SKM-1 treated with dmso at 0.1 percent for 144 hours (cell line): ENCODE results near the gene STX3.
A peak's percentile ranks its signal among the peaks of the same experiment; 100 is the strongest.
"Not testable (repeated sequence)": the region's sequence is repeated elsewhere in the genome, so short reads cannot be mapped to it uniquely, and the experiment has no call there.

Source experiments
- DNase-seq: peaks from one replicate; lab custom pipeline; 2025; ENCODE audit not compliant: unreplicated experiment; lab: John Stamatoyannopoulos, UW

STX3 gene

DNA sequence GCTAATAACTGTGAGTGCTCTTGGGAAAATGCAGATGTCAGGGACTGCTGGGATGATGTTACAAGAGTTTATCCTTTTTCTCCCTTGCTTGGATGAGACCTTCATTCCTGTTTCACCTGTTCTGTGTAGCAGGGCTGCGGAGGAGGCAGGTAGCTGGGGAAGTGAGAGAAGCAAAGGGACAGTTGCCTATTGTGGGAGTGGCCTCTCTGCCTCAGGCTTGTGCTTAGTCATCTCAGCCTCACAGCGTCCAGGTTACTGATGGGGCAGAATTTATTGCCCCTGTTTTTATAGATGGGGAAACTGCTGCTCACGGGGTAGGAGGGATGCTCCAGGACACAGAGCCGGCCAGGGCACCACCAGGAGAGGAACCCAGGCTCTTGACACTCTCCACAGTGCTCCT is 1.7 kb downstream of the STX3 start:
- no peak for DNase-seq

DNA sequence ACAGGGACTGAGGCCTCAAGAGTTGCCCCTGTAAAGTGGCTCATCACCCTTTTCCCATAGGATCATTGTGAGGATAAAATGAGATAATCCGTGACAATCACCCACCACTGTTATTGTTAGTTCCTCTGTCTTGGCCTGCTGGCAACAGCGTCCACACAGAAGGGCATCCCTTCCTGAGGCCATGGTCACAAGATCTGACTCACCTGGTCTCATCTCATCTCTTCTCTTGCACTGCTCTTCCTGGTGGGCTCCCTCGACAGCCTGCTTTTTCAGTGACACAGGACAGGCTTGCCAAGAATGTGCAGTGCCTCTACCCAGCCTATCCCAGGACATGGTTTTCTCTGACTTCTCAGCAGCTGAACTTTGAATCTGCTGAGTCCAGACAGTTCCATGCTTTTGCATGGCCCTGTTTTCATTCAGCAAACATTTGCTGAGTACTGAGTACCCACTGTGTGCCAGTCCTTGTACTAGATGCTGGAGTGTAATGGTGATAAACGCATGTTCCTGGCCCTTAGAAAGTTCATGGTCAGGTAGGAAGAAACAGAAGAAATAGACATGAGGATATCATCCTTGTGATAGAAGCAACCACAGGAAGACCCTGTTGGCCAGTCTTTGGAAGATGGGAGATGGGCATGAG is 3.3 kb downstream of the STX3 start:
- no peak for DNase-seq

DNA sequence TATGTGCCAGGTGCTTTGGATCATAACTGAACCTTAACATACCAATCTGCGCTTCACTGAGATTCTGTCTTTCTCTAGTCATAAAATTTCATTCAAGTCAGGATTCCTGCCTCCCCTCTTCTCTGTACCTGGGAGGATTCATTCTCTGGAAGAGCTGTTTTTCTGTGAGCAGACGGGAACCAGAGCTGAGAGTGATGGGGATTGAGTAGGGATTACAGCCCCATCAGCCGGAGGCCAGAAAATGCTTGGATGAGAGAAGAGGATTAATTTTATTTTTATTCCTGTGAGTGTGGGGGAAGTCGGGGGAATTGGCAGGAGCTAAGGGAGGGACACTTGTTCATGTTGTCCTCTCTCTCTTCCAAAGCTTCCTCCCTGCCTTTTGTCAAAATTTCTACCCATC is 4.7 kb downstream of the STX3 start:
- DNase-seq, result no peak

DNA sequence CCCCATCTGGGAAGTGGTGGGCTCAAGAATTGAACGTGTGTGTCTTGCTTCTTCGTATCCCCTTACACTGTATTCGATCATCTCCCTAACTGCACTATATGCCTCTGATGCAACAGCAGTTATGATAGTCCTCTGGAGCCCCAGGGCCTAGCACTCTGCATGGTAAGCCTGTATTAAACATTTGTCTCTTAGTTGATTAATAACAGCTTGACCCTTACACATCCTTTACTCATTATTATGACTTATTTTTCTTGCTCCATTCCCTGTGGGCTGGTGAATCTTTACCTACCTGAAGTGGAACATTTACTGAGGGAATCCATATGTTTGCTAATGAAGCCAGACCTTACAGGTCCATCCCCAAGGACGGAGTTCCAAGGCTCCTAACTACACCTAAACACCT is 5.6 kb downstream of the STX3 start:
- no peak for DNase-seq

DNA sequence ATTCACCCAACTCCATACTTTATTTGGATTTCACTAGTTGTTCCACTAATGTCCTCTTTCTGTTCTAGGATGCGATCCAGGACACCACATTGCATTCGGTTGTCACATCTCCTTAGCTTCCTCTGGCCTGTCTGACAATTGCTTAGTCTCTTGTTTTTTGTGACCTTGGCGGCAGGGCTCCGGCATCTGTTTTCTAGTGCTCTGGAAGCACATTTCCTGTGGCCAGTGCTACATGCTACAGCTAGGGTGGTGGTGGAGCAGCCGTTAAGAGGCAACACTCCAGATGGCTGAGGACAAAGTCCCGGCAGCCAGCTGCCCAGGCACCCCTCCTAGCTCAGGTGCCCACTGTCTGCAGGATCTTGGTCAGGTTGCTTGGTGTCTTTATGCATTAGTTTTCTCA is 6.8 kb downstream of the STX3 start:
- no peak for DNase-seq

DNA sequence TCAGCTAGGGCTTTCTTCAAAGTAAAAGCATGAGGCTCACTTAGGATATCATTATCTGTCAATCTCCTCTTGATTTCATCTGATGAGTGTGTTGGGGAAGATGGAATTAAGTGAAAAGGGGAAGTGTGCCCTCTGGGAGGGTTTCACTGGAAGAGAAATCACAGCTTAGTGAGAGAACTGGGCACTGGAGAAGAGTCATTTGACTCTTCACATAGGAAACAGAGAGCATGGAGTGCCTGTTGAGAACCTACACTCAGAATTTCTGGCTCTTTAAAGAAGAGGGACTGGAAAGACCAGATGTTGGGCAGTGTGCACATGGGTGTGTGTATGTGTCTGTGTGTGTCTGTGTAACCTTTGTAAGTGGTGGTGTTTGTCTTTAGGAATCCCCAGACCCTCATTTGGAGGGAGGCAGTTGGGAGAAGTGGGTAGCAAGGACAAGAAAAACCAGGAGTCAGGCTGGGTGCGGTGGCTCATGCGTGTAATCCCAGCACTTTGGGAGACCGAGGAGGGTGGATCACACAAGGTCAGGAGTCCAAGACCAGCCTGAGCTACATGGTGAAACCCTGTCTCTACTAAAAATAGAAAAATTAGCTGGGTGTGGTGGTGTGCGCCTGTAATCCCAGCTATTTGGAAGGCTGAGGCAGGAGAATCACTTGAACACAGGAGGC is 10.0 kb downstream of the STX3 start:
- no peak for DNase-seq

DNA sequence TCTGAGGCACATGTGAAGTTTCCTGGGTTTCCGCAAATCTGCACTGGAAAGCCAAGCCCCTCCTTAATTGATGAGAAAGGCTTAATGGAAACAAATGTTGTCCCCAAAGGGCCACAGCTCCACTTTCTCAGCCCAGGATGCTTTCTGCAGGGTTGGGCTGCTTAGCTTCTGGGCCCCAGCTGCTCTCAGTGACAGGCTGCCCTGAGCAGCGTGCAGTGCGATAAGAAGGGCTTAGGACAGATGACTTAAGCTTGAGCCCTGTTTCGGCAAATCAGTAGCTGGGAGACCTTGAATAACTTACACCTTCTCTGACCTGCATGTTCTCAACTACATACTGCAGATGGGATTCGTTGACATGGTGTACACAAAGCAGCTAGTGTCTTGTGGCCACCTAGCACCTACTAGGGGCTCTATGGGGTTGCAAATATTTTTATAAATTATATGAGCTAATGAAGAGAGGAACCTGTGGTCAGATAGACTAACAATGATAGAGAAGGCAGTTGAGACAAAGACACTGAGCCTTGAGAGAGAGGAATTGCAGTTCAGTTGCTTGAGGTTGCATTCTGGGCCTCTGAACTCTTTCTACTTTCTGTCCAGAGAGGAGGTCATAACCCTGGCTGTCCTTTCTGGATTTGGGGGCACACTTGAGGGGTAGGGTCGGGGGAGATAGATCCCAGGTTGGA is 11.5 kb downstream of the STX3 start:
- no peak for DNase-seq

DNA sequence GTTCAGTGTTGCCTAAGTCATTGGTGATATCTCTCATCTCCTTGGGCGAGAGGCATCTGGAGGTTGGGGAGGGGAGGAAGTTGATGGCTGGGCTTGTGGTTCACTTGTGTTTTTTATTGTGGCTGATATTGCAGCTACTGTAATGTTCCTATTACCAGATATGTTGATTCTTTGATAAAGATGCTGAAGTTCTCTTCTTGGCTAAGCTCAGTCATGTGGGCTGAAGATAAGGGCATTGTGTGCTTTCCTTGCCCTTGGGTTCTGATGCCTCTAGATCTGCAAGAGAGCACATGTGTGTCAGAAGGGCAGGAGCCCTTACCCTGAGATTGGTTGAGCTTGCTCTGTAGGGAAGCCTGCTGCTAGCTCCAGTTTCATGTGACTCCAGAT is 12.0 kb downstream of the STX3 start:
- DNase-seq, result no peak

DNA sequence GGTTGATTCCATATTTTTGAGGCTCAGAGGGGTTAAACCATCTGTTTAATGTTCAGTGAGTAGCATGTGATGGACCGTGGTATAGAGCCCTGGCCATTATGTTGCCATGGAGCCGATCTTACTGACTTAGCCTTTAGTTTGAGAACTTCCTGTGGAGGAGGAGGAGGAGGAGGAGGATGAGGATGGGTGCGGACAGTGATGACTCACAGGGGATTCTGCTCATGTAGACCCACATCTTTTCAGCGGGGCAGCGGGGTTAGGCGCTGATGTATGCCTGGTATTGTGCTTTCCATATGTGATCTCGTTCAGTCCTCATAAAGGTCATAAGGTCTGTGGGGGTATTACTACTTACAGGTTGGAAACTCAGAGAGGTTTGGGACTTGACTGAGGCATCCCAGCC is 13.9 kb downstream of the STX3 start:
- DNase-seq, result no peak

DNA sequence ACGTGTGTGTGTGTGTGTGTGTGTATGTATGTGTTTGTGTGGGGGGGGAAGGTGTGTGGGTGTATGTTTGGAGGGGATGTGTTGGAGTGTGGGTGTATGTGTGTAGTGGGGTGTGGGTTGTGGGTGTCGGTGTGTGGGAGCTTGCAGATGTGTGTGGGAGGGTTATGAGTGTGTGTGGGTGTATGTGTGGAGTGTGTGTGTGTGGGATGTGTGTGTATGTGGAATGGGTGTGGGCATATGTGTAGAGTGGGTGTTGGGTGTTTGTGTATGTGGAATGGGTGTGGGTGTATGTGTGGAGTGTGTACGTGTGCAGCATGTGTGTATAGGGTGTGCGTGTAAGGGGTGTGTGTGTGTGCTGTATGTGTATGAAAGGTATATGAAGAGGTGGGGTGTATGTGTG is 14.7 kb downstream of the STX3 start:
- no peak for DNase-seq

DNA sequence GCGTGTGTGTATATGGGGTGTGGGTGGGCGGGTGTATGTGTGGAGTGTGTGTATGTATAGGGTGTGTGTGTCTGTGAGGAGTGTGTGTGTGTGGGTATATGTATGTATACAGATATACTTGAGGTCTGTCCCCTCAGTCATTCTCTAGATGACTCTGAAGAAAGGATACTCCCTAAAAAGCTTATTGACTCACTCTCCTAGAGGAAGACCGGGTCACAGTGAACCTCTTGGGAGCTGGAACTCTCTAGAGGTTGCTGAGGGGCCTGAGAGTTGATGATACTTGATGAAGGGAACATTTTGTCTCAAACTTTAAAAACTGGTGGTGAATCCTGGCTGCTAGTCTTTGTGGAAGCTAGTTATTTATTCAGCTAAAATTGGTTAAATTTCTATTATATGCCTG is 15.1 kb downstream of the STX3 start:
- DNase-seq, result no peak

DNA sequence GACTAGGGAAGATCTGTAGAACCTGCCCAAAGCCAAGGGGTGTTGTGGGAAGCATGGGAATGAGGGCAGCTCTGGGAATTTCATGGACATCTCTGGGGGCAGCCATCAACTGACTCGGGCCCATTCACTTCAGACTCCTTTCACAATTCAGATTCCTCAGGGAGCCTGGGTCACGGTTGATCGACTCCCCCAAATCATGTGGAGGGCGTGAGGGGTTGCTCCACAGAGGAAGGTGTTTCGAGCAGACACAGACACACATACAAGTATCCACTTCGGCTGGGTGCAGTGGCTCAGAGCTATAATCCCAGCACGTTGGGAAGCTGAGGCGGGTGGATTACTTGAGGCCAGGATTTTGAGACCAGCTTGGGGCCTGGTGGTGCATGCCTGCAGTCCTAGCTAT is 15.7 kb downstream of the STX3 start:
- DNase-seq, result no peak

DNA sequence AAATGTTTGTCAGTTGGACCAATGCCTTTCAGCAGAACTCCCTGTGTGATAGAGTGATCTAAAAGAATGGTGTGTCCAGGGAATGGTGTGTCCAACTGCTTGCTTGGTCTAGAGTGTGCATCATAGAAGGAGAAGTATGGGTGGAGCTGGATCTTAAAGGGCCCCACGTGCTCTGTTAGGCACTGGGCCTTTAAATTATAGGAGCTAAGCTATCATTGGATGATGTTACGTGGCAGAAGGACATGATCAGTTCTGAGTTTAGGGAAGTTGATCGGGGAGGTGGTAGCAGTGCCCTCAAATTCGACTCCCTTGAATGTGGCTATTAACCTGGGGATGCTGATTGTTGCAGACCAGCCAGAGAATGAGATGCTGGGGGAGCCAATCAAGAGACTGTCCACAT is 16.4 kb downstream of the STX3 start:
- DNase-seq, result peak; percentile 33

DNA sequence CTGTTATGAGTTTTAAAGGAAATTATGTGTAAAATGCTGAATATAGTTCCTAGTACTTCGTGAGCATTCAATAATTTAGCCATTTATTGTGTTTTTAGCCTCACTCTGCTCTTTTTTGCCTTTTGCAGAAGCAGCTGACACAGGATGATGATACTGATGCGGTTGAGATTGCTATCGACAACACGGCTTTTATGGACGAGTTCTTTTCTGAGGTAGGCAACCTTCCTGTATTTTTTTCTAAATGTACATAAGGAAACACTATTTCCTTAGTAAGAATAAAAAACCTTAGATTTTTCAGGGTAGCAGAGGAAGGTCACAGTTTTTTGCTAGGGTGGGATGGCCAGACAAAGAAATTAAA is 17.9 kb downstream of the STX3 start:
- no peak for DNase-seq

DNA sequence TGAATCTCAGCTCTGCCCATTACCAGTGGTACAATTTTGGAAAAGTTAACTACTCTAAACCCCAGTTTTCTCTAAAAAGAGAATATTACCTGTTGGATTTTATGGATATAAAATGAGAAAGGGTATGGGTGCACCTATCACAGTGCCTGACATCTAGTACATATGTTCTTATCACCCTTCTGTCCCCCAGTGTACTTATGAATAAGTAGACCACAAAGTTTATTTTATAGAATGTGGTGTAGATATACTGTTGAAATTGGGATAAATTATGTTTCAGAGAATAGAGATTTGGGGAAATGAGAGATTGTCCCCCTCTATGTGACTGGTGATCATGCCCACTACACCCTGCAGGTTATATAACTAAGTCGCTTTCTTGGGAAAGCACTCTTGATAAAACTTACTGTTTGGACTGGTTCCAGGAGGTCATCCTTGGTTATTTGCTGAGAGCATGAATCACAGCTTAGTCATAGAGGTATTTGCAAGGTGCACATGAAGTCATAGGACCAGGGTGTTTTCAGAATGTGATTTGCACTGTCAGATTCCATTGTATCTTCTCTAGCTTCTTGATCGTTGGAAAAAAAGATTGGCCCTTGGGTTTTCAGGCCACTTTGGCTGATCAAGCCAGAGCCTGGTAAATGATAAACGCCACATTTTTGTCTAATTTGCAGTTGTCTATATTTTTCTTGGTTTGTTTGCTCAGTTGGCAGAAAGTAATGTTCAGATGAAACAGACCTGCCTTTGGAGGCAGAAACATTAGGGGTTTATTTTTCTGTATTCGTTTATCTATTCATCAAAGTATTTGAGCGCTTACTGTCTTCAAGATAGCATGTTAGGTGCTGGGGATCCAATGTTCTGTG is 21.3 kb downstream of the STX3 start:
- no peak for DNase-seq

DNA sequence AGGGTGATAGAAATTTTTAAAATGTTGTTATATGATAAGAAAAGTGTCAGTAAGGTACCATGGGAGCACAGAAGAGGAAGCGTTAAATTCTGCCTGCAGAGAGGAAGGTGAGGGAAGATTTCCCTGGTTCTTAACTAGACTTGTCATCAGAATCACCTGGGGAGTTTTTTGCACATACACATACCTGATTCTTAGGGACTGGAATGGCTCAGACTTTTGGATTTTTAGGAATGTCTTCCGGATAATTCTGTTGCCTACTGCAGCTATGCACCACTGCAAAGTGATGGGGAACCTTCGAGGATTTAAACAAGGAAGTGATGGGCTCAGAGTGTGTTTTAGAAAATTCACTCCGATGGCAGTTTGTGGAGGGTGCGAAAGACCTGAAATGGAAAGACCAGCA is 21.9 kb downstream of the STX3 start:
- DNase-seq, result no peak

DNA sequence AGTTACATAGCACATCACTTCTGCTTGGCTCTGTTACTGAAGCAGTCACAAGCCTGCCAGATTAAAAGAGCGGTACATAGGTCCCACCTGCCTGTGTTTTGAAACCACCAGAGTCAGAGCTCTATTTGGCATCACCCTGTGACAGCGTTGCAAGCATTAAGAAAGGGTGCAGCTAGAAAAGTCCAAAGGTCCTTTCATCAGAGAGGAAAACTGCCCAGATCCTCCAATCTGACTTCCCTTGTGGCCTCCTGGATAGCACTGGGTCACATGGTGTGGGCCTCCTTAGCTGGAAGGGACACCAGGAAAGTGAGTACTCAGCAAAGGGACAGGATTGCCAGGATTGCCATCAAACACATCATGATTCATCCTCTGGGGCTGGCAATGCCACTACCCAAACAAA is 22.9 kb downstream of the STX3 start:
- DNase-seq, result no peak

DNA sequence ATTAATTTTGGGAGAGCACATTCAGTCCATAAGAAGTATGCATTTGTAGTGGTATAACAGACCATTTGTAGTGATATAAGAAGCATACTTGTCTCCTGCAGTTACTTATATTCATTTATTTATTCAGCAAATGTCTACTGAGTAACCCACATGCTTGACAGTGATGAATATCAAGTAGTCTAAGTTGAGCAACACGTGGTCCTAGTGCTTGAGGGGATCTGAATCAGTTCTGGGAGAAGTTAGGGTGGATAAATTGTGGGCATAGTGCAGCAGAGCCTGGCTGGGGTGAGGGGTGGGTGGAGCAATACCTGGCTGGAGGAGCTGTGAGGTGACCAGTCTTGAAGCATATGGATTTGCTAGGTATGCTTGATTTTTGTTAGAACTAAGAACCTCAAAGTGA is 24.3 kb downstream of the STX3 start:
- DNase-seq, result no peak

DNA sequence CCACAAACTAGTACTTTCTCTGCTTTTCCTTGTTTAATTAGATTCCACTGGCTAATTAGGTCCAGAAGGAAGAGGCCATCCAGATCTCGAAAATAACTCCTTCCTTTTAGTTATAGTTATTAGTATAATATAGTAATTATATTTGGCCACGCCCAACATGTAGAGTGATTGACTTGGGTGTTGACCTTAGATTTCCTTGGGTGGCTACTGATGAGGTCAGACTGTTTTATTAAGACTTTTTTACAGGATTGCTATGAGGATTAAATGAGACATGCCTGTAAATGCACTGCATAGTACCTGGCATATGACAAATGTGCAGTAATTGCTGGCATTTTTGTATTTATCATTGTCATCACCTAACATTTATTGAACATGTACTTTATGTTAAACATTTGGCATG is 26.9 kb downstream of the STX3 start:
- DNase-seq, result no peak

DNA sequence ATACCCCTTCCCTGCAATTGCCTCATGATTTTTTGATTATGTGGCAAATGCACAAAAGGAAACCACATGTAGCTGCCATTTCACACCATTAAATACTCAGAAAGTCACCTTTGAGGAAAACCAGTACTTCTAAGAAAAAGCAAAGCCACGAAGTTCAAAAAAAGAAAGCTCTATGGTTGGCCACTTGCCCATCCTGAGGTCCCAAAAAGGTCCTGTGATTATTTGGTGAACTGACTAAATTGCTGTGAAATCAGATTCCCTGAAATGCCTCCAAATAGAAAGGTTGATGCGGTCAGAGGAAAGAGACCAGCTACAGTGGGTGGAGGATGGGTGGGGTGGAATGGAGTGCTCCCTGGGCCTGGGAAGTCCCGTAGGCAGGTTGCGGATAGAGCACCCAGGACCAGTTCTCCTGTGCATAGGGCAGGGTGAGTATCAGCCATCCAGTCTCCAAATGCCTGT is 28.5 kb downstream of the STX3 start:
- DNase-seq, result no peak

DNA sequence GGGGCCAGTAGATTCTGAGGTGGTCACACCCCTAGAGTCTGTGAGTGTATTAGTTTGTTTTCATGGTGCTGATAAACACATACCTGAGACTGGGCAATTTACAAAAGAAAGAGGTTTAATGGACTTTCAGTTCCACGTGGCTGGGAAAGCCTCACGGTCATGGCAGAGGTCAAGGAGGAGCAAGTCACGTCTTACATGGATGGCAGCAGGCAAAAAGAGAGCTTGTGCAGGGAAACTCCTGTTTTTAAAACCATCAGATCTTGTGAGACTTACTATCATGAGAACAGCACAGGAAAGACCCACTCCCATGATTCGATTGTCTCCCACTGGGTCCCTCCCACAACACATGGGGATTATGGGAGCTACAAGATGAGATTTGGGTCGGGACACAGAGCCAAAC is 29.3 kb downstream of the STX3 start:
- DNase-seq, result not testable (repeated sequence)

DNA sequence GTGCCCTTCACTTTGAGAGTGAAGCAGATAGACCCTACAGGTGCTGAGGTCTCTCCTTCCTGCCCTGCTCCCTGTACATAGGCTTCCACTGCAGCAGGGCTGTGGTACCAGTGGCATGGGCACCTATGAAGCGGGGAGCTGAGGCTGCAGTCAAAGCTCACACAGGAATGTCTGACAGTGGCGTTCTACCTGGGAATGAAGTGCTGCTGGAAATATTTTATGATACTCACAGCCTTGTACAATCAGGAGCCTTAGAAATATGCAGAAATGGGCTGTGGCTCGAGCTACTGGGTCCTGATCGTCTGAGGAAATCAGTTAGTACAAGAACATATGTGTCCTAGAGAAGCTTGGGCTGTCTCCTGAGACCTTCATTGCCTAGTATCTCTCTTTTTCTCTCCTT is 30.6 kb downstream of the STX3 start:
- DNase-seq, result no peak
